ENCODE measurements around the gene SIVA1.

DNA sequence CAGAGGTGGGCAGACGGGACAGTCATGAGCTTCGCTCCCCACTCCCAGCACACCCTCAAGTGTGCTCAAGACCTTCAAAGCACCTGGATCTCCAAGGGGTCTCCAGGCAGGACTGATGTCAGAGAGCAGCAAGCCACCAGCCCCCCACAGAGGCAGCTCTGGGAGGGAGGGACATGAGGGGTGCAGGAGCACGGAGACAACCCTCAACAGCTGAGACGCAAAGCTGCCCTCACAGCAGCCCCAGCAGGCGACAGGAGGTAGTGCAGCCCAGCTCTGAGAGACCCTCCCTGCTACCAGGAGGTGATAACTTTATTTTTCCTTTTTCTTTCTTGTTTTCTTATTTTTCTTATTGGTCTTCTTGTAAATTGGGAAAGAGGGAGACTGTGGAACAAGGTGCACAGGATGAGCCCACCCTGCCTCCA is 17.9 kb downstream of the SIVA1 start:
- TF ChIP-seq, protein P1, sequence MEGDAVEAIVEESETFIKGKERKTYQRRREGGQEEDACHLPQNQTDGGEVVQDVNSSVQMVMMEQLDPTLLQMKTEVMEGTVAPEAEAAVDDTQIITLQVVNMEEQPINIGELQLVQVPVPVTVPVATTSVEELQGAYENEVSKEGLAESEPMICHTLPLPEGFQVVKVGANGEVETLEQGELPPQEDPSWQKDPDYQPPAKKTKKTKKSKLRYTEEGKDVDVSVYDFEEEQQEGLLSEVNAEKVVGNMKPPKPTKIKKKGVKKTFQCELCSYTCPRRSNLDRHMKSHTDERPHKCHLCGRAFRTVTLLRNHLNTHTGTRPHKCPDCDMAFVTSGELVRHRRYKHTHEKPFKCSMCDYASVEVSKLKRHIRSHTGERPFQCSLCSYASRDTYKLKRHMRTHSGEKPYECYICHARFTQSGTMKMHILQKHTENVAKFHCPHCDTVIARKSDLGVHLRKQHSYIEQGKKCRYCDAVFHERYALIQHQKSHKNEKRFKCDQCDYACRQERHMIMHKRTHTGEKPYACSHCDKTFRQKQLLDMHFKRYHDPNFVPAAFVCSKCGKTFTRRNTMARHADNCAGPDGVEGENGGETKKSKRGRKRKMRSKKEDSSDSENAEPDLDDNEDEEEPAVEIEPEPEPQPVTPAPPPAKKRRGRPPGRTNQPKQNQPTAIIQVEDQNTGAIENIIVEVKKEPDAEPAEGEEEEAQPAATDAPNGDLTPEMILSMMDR (IDR thresholded peaks at IDR 0.05; ENCODE audit: low read depth, low read length, missing input control) = peak; percentile 48
- TF ChIP-seq YY1 (IDR thresholded peaks at IDR 0.05) = no peak
- TF ChIP-seq, protein P2, sequence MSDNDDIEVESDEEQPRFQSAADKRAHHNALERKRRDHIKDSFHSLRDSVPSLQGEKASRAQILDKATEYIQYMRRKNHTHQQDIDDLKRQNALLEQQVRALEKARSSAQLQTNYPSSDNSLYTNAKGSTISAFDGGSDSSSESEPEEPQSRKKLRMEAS (IDR thresholded peaks at IDR 0.05) = no peak
- TF ChIP-seq NR2F2 (IDR thresholded peaks at IDR 0.05) = no peak
- no peak for TF ChIP-seq FOXA1 (IDR thresholded peaks at IDR 0.05)
- TF ChIP-seq, protein P3, sequence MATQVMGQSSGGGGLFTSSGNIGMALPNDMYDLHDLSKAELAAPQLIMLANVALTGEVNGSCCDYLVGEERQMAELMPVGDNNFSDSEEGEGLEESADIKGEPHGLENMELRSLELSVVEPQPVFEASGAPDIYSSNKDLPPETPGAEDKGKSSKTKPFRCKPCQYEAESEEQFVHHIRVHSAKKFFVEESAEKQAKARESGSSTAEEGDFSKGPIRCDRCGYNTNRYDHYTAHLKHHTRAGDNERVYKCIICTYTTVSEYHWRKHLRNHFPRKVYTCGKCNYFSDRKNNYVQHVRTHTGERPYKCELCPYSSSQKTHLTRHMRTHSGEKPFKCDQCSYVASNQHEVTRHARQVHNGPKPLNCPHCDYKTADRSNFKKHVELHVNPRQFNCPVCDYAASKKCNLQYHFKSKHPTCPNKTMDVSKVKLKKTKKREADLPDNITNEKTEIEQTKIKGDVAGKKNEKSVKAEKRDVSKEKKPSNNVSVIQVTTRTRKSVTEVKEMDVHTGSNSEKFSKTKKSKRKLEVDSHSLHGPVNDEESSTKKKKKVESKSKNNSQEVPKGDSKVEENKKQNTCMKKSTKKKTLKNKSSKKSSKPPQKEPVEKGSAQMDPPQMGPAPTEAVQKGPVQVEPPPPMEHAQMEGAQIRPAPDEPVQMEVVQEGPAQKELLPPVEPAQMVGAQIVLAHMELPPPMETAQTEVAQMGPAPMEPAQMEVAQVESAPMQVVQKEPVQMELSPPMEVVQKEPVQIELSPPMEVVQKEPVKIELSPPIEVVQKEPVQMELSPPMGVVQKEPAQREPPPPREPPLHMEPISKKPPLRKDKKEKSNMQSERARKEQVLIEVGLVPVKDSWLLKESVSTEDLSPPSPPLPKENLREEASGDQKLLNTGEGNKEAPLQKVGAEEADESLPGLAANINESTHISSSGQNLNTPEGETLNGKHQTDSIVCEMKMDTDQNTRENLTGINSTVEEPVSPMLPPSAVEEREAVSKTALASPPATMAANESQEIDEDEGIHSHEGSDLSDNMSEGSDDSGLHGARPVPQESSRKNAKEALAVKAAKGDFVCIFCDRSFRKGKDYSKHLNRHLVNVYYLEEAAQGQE (IDR thresholded peaks at IDR 0.05) = no peak
- TF ChIP-seq SP1 (IDR thresholded peaks at IDR 0.05) = no peak
- no peak for TF ChIP-seq JUND (IDR thresholded peaks at IDR 0.05)
- TF ChIP-seq, protein P4, sequence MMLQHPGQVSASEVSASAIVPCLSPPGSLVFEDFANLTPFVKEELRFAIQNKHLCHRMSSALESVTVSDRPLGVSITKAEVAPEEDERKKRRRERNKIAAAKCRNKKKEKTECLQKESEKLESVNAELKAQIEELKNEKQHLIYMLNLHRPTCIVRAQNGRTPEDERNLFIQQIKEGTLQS (IDR thresholded peaks at IDR 0.05) = no peak
- no peak for TF ChIP-seq GABPA (IDR thresholded peaks at IDR 0.05 in 1 of 2, conservative IDR thresholded peaks at IDR 0.05 in 1 of 2)
- no peak for TF ChIP-seq EGR1 (IDR thresholded peaks at IDR 0.05; ENCODE audit: low read depth in 2 of 2)
- no peak for TF ChIP-seq RAD21 (IDR thresholded peaks at IDR 0.05)
- TF ChIP-seq HNF4G (IDR thresholded peaks at IDR 0.05) = no peak
